ENCODE results near the gene DTNBP1.

DNA sequence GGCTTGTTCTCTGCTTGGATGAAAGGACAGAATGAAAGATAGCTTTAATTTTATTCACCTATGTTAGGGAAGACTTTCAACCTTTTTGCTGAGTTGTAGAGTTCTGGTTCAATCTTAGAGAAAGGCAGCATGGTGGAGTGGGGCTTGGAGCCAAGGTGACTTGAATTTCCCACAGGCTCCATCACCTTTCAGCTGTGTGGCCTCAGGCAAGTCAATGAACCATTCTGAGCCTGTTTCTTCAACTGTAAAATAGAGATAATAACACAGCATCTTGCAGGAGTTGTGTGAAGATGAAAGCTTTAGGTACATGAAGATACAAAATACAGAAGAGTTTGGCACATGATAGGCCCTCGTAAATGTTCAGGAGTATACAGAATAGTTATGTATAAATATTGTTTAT is 19.1 kb upstream of the DTNBP1 start:
- TF ChIP-seq CEBPB (IDR thresholded peaks at IDR 0.05; ENCODE audit: low read depth, low read length) (no peak), SMC3 (IDR thresholded peaks at IDR 0.05; ENCODE audit: low read depth, low read length) (no peak), MAZ (IDR thresholded peaks at IDR 0.05; ENCODE audit: borderline replicate concordance, low read depth, low read length) (no peak), BHLHE40 (IDR thresholded peaks at IDR 0.05; ENCODE audit: low read depth, low read length) (no peak)
- TF ChIP-seq, protein P1, sequence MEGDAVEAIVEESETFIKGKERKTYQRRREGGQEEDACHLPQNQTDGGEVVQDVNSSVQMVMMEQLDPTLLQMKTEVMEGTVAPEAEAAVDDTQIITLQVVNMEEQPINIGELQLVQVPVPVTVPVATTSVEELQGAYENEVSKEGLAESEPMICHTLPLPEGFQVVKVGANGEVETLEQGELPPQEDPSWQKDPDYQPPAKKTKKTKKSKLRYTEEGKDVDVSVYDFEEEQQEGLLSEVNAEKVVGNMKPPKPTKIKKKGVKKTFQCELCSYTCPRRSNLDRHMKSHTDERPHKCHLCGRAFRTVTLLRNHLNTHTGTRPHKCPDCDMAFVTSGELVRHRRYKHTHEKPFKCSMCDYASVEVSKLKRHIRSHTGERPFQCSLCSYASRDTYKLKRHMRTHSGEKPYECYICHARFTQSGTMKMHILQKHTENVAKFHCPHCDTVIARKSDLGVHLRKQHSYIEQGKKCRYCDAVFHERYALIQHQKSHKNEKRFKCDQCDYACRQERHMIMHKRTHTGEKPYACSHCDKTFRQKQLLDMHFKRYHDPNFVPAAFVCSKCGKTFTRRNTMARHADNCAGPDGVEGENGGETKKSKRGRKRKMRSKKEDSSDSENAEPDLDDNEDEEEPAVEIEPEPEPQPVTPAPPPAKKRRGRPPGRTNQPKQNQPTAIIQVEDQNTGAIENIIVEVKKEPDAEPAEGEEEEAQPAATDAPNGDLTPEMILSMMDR (conservative IDR thresholded peaks at IDR 0.05; ENCODE audit: low read depth, low read length): no peak
